Erythroblast (primary cell): ENCODE data around the gene EDA.

ENCODE experiments used
- GATA1 ChIP-seq: IDR thresholded peaks from 2 replicates; pipeline ENCODE4 v1.6.1; 2011; ENCODE audit warnings: low read depth, mild to moderate bottlenecking, control low read depth, low read length, moderate library complexity
- POLR2A ChIP-seq: IDR thresholded peaks from 2 replicates; pipeline ENCODE4 v1.6.1; 2011; ENCODE audit warnings: mild to moderate bottlenecking, low read length

DNA sequence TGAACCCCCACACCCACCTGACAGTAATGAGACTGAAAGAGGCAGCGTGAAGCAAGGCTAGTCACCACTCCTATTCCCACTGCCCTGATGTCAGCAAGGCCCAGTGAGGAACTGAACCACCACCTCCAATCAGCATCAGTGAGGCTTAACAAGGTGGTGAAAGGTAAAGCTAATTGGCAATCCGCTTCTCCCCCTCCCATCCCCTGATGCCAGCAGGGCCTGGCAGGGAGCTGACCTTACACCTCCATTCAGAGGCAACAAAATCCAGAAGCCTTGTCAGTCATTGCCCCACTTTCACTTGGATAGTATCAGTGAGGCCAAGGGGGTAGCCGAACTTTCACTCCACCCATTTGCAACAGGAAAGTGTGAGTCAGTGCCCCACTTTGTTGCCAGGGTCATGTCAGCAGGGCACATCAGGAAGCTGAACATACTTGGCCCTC is 373.1 kb downstream of the EDA start:
- no peak for TF ChIP-seq POLR2A
- no peak for TF ChIP-seq GATA1
